Right cardiac atrium (tissue), 5 donors: ENCODE data around the gene MINDY4. TPM values are rescaled to one million over a fixed set of nuclear protein-coding genes. Genes with fewer than 3 reads are reported as not detected.
"Not testable (repeated sequence)": the region's sequence is repeated elsewhere in the genome, so short reads cannot be mapped to it uniquely, and the experiment has no call there.

Experiments
- ATAC-seq, 2 donors: fragments of 200-7000 bp; cut with Tn5 transposase; one replicate each; pipeline versions ENCODE4 v1.8.0 to v1.9.1; 2020; ENCODE audit warnings: moderate library complexity in 2 of 2, mild to moderate bottlenecking in 1 of 2
- DNase-seq, 3 donors: peaks; one replicate each; pipeline ENCODE4 v3.0.0-alpha.2; 2020
- H3K27ac ChIP-seq: one replicate; pipeline ENCODE4 v1.5.1; 2013; ENCODE audit warnings: mild to moderate bottlenecking, low read length, control low read depth, moderate library complexity
- H3K27me3 ChIP-seq: one replicate; pipeline ENCODE4 v1.6.1; 2013; ENCODE audit not compliant: control insufficient read depth, insufficient read depth
- H3K4me1 ChIP-seq: one replicate; pipeline ENCODE4 v1.6.1; 2013; ENCODE audit warnings: low read length; ENCODE audit not compliant: control insufficient read depth, insufficient read depth
- H3K4me3 ChIP-seq: one replicate; pipeline ENCODE4 v1.5.1; 2013; ENCODE audit warnings: low read length, control low read depth
- H3K9me3 ChIP-seq: one replicate; pipeline ENCODE4 v1.6.1; 2013; ENCODE audit warnings: low read length; ENCODE audit not compliant: control insufficient read depth
- WGBS: extraction: QIAGEN DNeasy Blood & Tissue Kit; methylation state at CpG from one replicate; pipeline ENCODE4 v1.1.7; 2013; 5-methylcytosine and 5-hydroxymethylcytosine counted together
- intact Hi-C, 4 donors: fragments of 100-400 bp; cut with DNase I; formaldehyde crosslinking; loops; one replicate each; pipeline versions ENCODE4 v1.11.0 to v1.14.0; 2022 to 2023
- polyA plus RNA-seq: library from polyadenylated mRNA; stranded (reverse); fragments of 200-250 nt; gene quantifications from one replicate; pipeline ENCODE4 v1.2.3, GENCODE V29; 2013
- total RNA-seq, 4 donors: library from RNA; stranded (reverse); fragmentation: NEBNext Ultra II Directional; extraction: Animal tissue kit (Norgen Biotek cat#: 25700); gene quantifications; one replicate each; pipeline ENCODE4 v1.2.1, GENCODE V29; 2021
- donor health status: healthy with polysubstance abuse.
- donor health status: DM: no; HTN: yes; CAD: no.
- donor health status: DM: no; HTN: no; CAD: no.
- donor health status: DM: no; HTN: yes; CAD: no; lungs with severe emphysema.
- donor health status: DM: yes; HTN: yes; CAD: no.

The MINDY4 gene
- total and polyA plus RNA-seq, 5 donors, result 2.3 to 6.0 (median 5.2) TPM

GRCh38 chr7:30805081-30805691 is 34.0 kb downstream of the MINDY4 start:
- no peak overlapping the region for H3K4me3 ChIP-seq
- no peaks in the 10 kb centered on the region for H3K9me3 ChIP-seq
- ATAC-seq (peak; percentile 66 to 68), DNase-seq (peak; percentile 35 to 74 (median 58))
- 73% methylated on average over 9 of the region's 9 CpGs for WGBS
- H3K27me3 ChIP-seq, result no peaks in the 10 kb centered on the region
- peaks cover 3% of the 10 kb centered on the region for H3K4me1 ChIP-seq
- intact Hi-C loops, result loop anchor here in 1 of 4 donors (10.0 kb wide), 1 partner anchor 170 kb away; no protein-coding TSS in a partner anchor
- no peak overlapping the region for H3K27ac ChIP-seq

- Histone ChIP-seq H3K9me3 (no peaks in the 10 kb centered on the region), H3K4me1 (peaks cover 3% of the 10 kb centered on the region), H3K27me3 (no peaks in the 10 kb centered on the region), H3K4me3 (no peak overlapping the region), H3K27ac (no peak overlapping the region)
- ATAC-seq (no peak), DNase-seq (no peak)
- 84% methylated on average over 6 of the region's 6 CpGs for WGBS
- intact Hi-C loops, result loop anchor here in 1 of 4 donors (10.0 kb wide), 1 partner anchor 169 kb away; no protein-coding TSS in a partner anchor
Observed at GRCh38 chr7:30805931-30806330, 34.7 kb downstream of the MINDY4 start.

- not testable (repeated sequence) for H3K4me1 ChIP-seq, H3K27me3 ChIP-seq, H3K4me3 ChIP-seq, H3K27ac ChIP-seq, H3K9me3 ChIP-seq, DNase-seq, ATAC-seq
- WGBS, result 98% methylated on average over 8 of the region's 8 CpGs
- intact Hi-C loops, result loop anchor here in 1 of 4 donors (10.0 kb wide), 1 partner anchor 167 kb away; no protein-coding TSS in a partner anchor
Observed at GRCh38 chr7:30807477-30807876, 36.3 kb downstream of the MINDY4 start.

- H3K9me3 ChIP-seq, ATAC-seq, H3K4me1 ChIP-seq, DNase-seq, H3K27me3 ChIP-seq, H3K27ac ChIP-seq, H3K4me3 ChIP-seq: not testable (repeated sequence)
- intact Hi-C loops, result loop anchor here in 1 of 4 donors (10.0 kb wide), 1 partner anchor 167 kb away; no protein-coding TSS in a partner anchor
- WGBS, result 93% methylated on average over 13 of the region's 13 CpGs
Observed at GRCh38 chr7:30807941-30808340, 36.7 kb downstream of the MINDY4 start.

- H3K4me3 ChIP-seq, result no peak overlapping the region
- H3K27ac ChIP-seq, result no peak overlapping the region
- H3K9me3 ChIP-seq, result no peaks in the 10 kb centered on the region
- WGBS, result 92% methylated on average over 5 of the region's 5 CpGs
- ATAC-seq (no peak), DNase-seq (no peak)
- intact Hi-C loops, result loop anchor here in 1 of 4 donors (10.0 kb wide), 1 partner anchor 84 kb away; no protein-coding TSS in a partner anchor
- no peaks in the 10 kb centered on the region for H3K27me3 ChIP-seq
- H3K4me1 ChIP-seq, result peaks cover 12% of the 10 kb centered on the region
Observed at GRCh38 chr7:30810986-30811385, 39.8 kb downstream of the MINDY4 start.

- H3K9me3 ChIP-seq, result no peaks in the 10 kb centered on the region
- peaks cover 16% of the 10 kb centered on the region for H3K4me1 ChIP-seq
- intact Hi-C loops, result loop anchor here in 1 of 4 donors (10.0 kb wide), 1 partner anchor 82 kb away; no protein-coding TSS in a partner anchor
- no peak overlapping the region for H3K27ac ChIP-seq
- DNase-seq (no peak), ATAC-seq (no peak)
- no peaks in the 10 kb centered on the region for H3K27me3 ChIP-seq
- WGBS, result 97% methylated on average over 6 of the region's 6 CpGs
- no peak overlapping the region for H3K4me3 ChIP-seq
Observed at GRCh38 chr7:30812676-30813075, 41.5 kb downstream of the MINDY4 start.

- Histone ChIP-seq H3K27me3 (no peaks in the 10 kb centered on the region), H3K4me1 (peaks cover 16% of the 10 kb centered on the region), H3K9me3 (no peaks in the 10 kb centered on the region), H3K4me3 (no peak overlapping the region), H3K27ac (no peak overlapping the region)
- intact Hi-C loops, result loop anchor here in 1 of 4 donors (10.0 kb wide), 1 partner anchor 81 kb away; no protein-coding TSS in a partner anchor
- peak in 1 of 3 donors; percentile 58 for DNase-seq
- ATAC-seq, result peak in 1 of 2 donors; percentile 51
- WGBS, result 58% methylated on average over 4 of the region's 4 CpGs
Observed at GRCh38 chr7:30813466-30813865, 42.2 kb downstream of the MINDY4 start.

- Histone ChIP-seq H3K27ac (peak overlapping the region; percentile 63), H3K4me3 (no peak overlapping the region), H3K27me3 (no peaks in the 10 kb centered on the region), H3K4me1 (peaks cover 16% of the 10 kb centered on the region), H3K9me3 (no peaks in the 10 kb centered on the region)
- intact Hi-C loops, result loop anchor here in 1 of 4 donors (10.0 kb wide), 1 partner anchor 80 kb away; no protein-coding TSS in a partner anchor
- ATAC-seq (peak; percentile 72), DNase-seq (peak; percentile 62 to 77 (median 76))
- WGBS, result 67% methylated on average over 4 of the region's 4 CpGs
Observed at GRCh38 chr7:30814700-30815387, 43.6 kb downstream of the MINDY4 start.

GRCh38 chr7:30815388-30815854 is 44.2 kb downstream of the MINDY4 start:
- Histone ChIP-seq H3K27ac (peak overlapping the region; percentile 63), H3K4me1 (peaks cover 16% of the 10 kb centered on the region), H3K4me3 (no peak overlapping the region), H3K27me3 (no peaks in the 10 kb centered on the region), H3K9me3 (no peaks in the 10 kb centered on the region)
- 60% methylated on average over 3 of the region's 3 CpGs for WGBS
- peak; percentile 45 to 51 for ATAC-seq
- intact Hi-C loops, result loop anchor here in 1 of 4 donors (10.0 kb wide), 1 partner anchor 79 kb away; no protein-coding TSS in a partner anchor
- peak in 1 of 3 donors; percentile 18 for DNase-seq

- peaks cover 16% of the 10 kb centered on the region for H3K4me1 ChIP-seq
- 39% methylated on average over 12 of the region's 12 CpGs for WGBS
- intact Hi-C loops, result loop anchor here in 1 of 4 donors (10.0 kb wide), 1 partner anchor 79 kb away; no protein-coding TSS in a partner anchor
Observed at GRCh38 chr7:30815951-30816644, 44.9 kb downstream of the MINDY4 start.

More at GRCh38 chr7:30815951-30816644, 44.9 kb downstream of the MINDY4 start:
- Histone ChIP-seq H3K27ac (peak overlapping the region; percentile 73), H3K4me3 (no peak overlapping the region), H3K27me3 (no peaks in the 10 kb centered on the region), H3K9me3 (no peaks in the 10 kb centered on the region)
- ATAC-seq (peak; percentile 79 to 88), DNase-seq (peak; percentile 62 to 86 (median 69))
